Measurements from ENCODE around the gene SSUH2. TPM values are rescaled to one million over a fixed set of nuclear protein-coding genes. Genes with fewer than 3 reads are reported as not detected.
"Not testable (repeated sequence)": the region's sequence is repeated elsewhere in the genome, so short reads cannot be mapped to it uniquely, and the experiment has no call there.

SSUH2 gene
- total RNA-seq, 1 donor from 2014 or later: not detected

DNA sequence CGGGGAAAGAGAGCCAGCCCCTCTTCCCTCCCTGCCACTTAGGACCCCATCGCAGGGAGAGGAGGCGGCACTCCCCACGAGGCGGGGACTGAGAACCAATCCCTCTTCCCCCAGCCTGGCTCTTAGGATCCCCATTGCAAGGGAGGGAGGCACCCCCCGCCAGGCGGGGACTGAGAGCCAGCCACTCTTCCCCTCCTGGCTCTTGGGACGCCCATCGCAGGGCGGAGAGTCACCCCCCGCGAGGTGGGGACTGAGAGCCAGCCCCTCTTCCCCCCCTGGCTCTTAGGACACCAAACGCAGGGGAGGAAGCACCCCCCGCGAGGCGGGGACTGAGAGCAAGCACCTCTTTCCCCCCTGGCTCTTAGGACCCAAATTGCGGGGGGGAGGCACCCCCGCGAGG is 34.2 kb upstream of the SSUH2 start:
- Mint-ChIP-seq H3K4me1 (ENCODE audit: unreplicated experiment) (peaks cover 10% of the 10 kb centered on the region), H3K9me3 (ENCODE audit: unreplicated experiment) (no peaks in the 10 kb centered on the region), H3K36me3 (ENCODE audit: unreplicated experiment) (no peaks in the 10 kb centered on the region), H3K27me3 (ENCODE audit: unreplicated experiment) (no peaks in the 10 kb centered on the region), H3K27ac (ENCODE audit: unreplicated experiment) (no peak overlapping the region), H3K4me3 (ENCODE audit: unreplicated experiment) (no peak overlapping the region)
- no peak for TF ChIP-seq CTCF (IDR thresholded peaks at IDR 0.05)
- DNase-seq (ENCODE audit: extremely low spot score, unreplicated experiment): no peak

DNA sequence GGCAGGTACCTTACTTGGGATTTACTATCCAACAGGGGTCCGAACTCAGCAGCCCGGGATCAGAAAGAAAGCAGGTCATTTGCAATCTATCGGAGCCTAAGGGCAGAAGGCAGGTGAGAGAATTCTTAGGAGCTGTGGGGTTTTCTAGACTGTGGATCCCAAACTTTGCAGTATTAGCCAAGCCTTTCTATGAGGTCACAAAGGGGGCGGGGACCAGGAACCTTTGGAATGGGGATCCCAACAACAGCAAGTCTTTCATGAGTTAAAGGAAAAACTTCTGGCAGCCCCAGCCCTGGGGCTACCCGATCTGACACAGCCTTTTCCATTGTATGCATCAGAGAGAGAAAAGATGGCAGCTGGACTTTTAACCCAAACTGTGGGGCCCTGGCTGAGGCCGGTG is 32.7 kb upstream of the SSUH2 start:
- DNase-seq (ENCODE audit: extremely low spot score, unreplicated experiment); H3K27me3 Mint-ChIP-seq (ENCODE audit: unreplicated experiment): not testable (repeated sequence)
- H3K4me1 Mint-ChIP-seq (ENCODE audit: unreplicated experiment): peaks cover 10% of the 10 kb centered on the region

DNA sequence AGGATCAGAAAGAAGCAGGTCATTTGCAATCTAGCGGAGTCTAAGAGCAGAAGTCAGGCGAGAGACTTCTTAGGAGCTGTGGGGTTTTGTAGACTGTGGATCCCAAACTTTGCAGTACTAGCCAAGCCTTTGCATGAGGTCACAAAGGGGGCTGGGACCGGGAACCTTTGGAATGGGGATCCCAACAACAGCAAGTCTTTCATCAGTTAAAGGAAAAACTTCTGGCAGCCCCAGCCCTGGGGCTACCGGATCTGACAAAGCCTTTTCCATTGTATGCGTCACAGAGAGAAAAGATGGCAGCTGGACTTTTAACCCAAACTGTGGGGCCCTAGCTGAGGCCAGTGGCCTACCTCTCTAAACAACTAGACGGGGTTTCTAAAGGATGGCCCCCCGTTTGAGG is 31.0 kb upstream of the SSUH2 start:
- H3K9me3 Mint-ChIP-seq (ENCODE audit: unreplicated experiment): not testable (repeated sequence)

More for the DNA sequence above, 32.7 kb upstream of the SSUH2 start:
- H3K27ac Mint-ChIP-seq (ENCODE audit: unreplicated experiment); H3K9me3 Mint-ChIP-seq (ENCODE audit: unreplicated experiment); H3K36me3 Mint-ChIP-seq (ENCODE audit: unreplicated experiment); H3K4me3 Mint-ChIP-seq (ENCODE audit: unreplicated experiment): not testable (repeated sequence)

GRCh38 chr3:8673083-8673737 is 28.6 kb upstream of the SSUH2 start:
- no peak overlapping the region for H3K4me3 Mint-ChIP-seq (ENCODE audit: unreplicated experiment)
- H3K4me1 Mint-ChIP-seq (ENCODE audit: unreplicated experiment): peaks cover 8% of the 10 kb centered on the region
- H3K9me3 Mint-ChIP-seq (ENCODE audit: unreplicated experiment): no peaks in the 10 kb centered on the region
- H3K36me3 Mint-ChIP-seq (ENCODE audit: unreplicated experiment): no peaks in the 10 kb centered on the region
- TF ChIP-seq CTCF (IDR thresholded peaks at IDR 0.05): no peak
- H3K27ac Mint-ChIP-seq (ENCODE audit: unreplicated experiment): no peak overlapping the region
- DNase-seq (ENCODE audit: extremely low spot score, unreplicated experiment): no peak
- no peaks in the 10 kb centered on the region for H3K27me3 Mint-ChIP-seq (ENCODE audit: unreplicated experiment)

More for the DNA sequence above, 31.0 kb upstream of the SSUH2 start:
- DNase-seq (ENCODE audit: extremely low spot score, unreplicated experiment); H3K27ac Mint-ChIP-seq (ENCODE audit: unreplicated experiment); H3K4me3 Mint-ChIP-seq (ENCODE audit: unreplicated experiment); H3K27me3 Mint-ChIP-seq (ENCODE audit: unreplicated experiment); H3K36me3 Mint-ChIP-seq (ENCODE audit: unreplicated experiment): not testable (repeated sequence)
- H3K4me1 Mint-ChIP-seq (ENCODE audit: unreplicated experiment): peaks cover 10% of the 10 kb centered on the region

GRCh38 chr3:8669019-8669418 is 24.4 kb upstream of the SSUH2 start:
- no peak for DNase-seq (ENCODE audit: extremely low spot score, unreplicated experiment)
- Mint-ChIP-seq H3K4me3 (ENCODE audit: unreplicated experiment) (no peak overlapping the region), H3K27ac (ENCODE audit: unreplicated experiment) (no peak overlapping the region), H3K9me3 (ENCODE audit: unreplicated experiment) (no peaks in the 10 kb centered on the region), H3K36me3 (ENCODE audit: unreplicated experiment) (peaks cover 3% of the 10 kb centered on the region), H3K27me3 (ENCODE audit: unreplicated experiment) (no peaks in the 10 kb centered on the region), H3K4me1 (ENCODE audit: unreplicated experiment) (peaks cover 7% of the 10 kb centered on the region)
- TF ChIP-seq CTCF (IDR thresholded peaks at IDR 0.05): no peak

DNA sequence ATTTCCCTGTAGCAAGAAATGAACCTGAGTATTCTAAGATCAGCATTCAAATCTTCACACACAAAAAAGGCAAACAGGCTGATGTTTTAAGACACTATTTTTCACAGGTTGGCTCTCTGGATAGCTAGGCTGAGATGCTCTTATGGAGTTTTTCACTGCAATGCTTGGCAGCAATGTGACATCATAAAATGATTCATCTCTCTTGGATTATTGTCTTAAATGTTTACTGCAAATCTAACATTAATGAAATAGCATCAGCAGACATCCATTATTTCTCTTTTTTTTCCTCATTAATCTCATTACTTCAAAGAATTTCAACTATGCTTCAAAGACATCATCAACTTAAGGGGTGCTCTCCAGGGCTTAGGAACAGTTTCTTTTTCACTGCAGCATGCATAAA is 23.6 kb upstream of the SSUH2 start:
- Mint-ChIP-seq H3K27ac (ENCODE audit: unreplicated experiment) (no peak overlapping the region), H3K4me1 (ENCODE audit: unreplicated experiment) (peaks cover 8% of the 10 kb centered on the region)

More for the DNA sequence above, 23.6 kb upstream of the SSUH2 start:
- no peak for TF ChIP-seq CTCF (IDR thresholded peaks at IDR 0.05)
- DNase-seq (ENCODE audit: extremely low spot score, unreplicated experiment): no peak
- Mint-ChIP-seq H3K9me3 (ENCODE audit: unreplicated experiment) (no peaks in the 10 kb centered on the region), H3K4me3 (ENCODE audit: unreplicated experiment) (no peak overlapping the region), H3K36me3 (ENCODE audit: unreplicated experiment) (peaks cover 3% of the 10 kb centered on the region), H3K27me3 (ENCODE audit: unreplicated experiment) (no peaks in the 10 kb centered on the region)

Measured in osteocyte (in vitro differentiated cells).